ENCODE results near the gene MDC1. TPM values are rescaled to one million over a fixed set of nuclear protein-coding genes. Genes with fewer than 3 reads are reported as not detected.
A peak's percentile ranks its signal among the peaks of the same experiment; 100 is the strongest.

Gene MDC1
- total RNA-seq, 1 experiment from 2014 or later = 53.4 TPM

DNA sequence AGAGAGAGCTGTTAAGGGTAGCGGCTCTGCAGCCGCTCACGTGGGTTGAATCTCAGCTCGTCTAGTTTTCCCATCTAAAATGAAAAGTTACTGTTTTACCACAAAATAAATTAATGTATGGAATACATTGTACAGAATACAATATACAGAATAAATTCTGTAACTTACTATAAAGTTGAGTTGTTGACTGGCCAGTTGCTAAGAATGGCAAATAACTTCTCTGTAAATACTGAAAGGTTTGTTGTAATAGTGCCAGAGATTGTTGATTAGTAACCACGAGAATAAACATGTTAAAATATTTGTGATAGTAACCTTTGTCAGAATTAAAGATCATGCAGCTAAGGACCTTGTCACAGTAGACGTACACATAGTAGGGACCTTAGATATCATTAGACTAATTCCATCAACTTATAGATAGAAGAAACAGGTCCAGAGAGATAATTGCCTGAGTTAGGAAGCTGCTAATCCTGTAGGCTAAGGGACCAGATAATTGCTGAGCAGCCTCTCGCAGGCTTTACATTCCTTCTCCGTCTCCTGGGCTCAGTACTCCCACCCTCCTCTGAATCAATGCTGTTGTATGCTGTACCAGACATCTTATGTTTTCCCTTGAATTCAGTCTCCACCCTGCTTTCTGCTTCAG is 25.8 kb downstream of the MDC1 start:
- Histone ChIP-seq H3K27me3 (replicated peaks; ENCODE audit: insufficient read depth, low read depth, low read length, poor library complexity) (no peaks in the 10 kb centered on the region), H3K36me3 (ENCODE audit: insufficient read depth, low read length, poor library complexity, severe bottlenecking) (no peaks in the 10 kb centered on the region), H3K27ac (ENCODE audit: low read depth, low read length, poor library complexity, severe bottlenecking) (peak overlapping the region; percentile 70), H3K9me3 (ENCODE audit: low read depth, low read length, poor library complexity, severe bottlenecking) (no peaks in the 10 kb centered on the region), H3K4me3 (ENCODE audit: low read depth, low read length, poor library complexity, severe bottlenecking) (peak overlapping the region; percentile 75), H3K4me1 (ENCODE audit: insufficient read depth, low read length, poor library complexity, severe bottlenecking) (peaks cover 24% of the 10 kb centered on the region)
- DNase-seq (ENCODE audit: low spot score) = peak; percentile 54
- intact Hi-C loops (cut with micrococcal nuclease; ENCODE audit: unreplicated experiment) = loop anchor here (2.0 kb wide), 1 partner anchor 25 kb away; the partner anchor contains the start of gene MDC1
- ChIA-PET POLR2A (ENCODE audit: low non-redundant PET) (no interaction called here), CTCF (no interaction called here)
- no peak for TF ChIP-seq EZH2 (IDR thresholded peaks at IDR 0.05; ENCODE audit: borderline replicate concordance, low read depth, low read length, poor library complexity, severe bottlenecking)
- TF ChIP-seq, protein P1, sequence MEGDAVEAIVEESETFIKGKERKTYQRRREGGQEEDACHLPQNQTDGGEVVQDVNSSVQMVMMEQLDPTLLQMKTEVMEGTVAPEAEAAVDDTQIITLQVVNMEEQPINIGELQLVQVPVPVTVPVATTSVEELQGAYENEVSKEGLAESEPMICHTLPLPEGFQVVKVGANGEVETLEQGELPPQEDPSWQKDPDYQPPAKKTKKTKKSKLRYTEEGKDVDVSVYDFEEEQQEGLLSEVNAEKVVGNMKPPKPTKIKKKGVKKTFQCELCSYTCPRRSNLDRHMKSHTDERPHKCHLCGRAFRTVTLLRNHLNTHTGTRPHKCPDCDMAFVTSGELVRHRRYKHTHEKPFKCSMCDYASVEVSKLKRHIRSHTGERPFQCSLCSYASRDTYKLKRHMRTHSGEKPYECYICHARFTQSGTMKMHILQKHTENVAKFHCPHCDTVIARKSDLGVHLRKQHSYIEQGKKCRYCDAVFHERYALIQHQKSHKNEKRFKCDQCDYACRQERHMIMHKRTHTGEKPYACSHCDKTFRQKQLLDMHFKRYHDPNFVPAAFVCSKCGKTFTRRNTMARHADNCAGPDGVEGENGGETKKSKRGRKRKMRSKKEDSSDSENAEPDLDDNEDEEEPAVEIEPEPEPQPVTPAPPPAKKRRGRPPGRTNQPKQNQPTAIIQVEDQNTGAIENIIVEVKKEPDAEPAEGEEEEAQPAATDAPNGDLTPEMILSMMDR (conservative IDR thresholded peaks at IDR 0.05; ENCODE audit: low read depth, low read length) = no peak
- TSS peak; percentile 25 for BruUV-seq (replicated peaks)

DNA sequence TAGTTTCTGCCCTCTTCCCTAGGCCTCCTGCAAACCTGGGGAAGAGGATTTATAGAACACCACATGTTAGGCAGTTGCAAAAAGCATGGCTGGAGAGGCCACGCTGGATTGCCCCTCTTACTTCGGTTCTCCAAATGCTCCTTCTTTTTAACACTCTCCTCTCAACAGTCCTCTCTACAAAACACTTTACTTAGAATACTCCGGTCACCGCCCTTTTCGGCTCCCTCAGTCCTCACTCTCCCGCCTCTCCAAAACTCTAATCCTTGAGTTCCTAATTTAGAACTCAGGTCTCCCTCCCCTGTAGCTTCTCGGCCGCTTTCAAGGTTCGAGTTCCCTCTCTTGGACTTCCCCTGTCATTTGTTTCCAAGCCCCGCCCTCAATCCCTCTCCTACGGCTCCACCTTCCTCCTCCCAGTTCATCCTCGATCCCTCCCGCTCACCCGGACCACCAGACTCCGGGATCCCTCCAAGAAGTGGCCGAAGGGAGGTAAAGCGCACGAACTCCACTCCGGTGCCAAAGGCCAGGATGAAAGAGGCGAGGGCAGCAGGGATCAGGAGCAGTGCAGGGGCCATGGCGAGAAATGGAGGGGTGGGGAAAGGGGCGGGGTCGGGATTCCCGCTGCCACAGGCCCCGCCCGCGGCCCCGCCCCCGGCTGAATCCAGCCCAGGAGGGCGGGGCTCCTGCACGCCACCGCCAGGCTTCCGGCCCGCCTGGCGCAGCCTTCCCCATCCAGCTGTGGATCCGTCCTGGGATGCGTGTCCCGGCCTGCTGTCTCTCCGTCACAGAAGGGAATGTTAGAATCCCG is 26.5 kb downstream of the MDC1 start, which contains the start of gene NRM:
TSS of gene NRM (minus strand) at position 582 of the 805 bp plus-strand sequence. CDS start at position 572, 10 bp downstream.
- Histone ChIP-seq H3K4me3 (ENCODE audit: low read depth, low read length, poor library complexity, severe bottlenecking) (peak within 1 kb of the TSS; percentile 75), H3K36me3 (ENCODE audit: insufficient read depth, low read length, poor library complexity, severe bottlenecking) (no peaks in the 10 kb centered on the region), H3K27me3 (replicated peaks; ENCODE audit: insufficient read depth, low read depth, low read length, poor library complexity) (no peaks in the 10 kb centered on the region), H3K4me1 (ENCODE audit: insufficient read depth, low read length, poor library complexity, severe bottlenecking) (peaks cover 29% of the 10 kb centered on the region), H3K27ac (ENCODE audit: low read depth, low read length, poor library complexity, severe bottlenecking) (peak within 1 kb of the TSS; percentile 70), H3K9me3 (ENCODE audit: low read depth, low read length, poor library complexity, severe bottlenecking) (no peaks in the 10 kb centered on the region)
- peak; percentile 92 for DNase-seq (ENCODE audit: low spot score)
- CTCF ChIA-PET = no interaction called here
- intact Hi-C loops (cut with micrococcal nuclease; ENCODE audit: unreplicated experiment) = loop anchor here (2.0 kb wide), 1 partner anchor 26 kb away; the partner anchor contains the start of gene MDC1
- BruUV-seq (replicated peaks) = TSS peak; percentile 66
- POLR2A ChIA-PET (ENCODE audit: low non-redundant PET) = interaction anchor here (0.5 kb wide), 1 partner anchor 23 kb away, joined by 3 read pairs; no protein-coding TSS in a partner anchor
- TF ChIP-seq EZH2 (IDR thresholded peaks at IDR 0.05; ENCODE audit: borderline replicate concordance, low read depth, low read length, poor library complexity, severe bottlenecking) = no peak
- TF ChIP-seq, protein P1 (conservative IDR thresholded peaks at IDR 0.05; ENCODE audit: low read depth, low read length) = no peak

DNA sequence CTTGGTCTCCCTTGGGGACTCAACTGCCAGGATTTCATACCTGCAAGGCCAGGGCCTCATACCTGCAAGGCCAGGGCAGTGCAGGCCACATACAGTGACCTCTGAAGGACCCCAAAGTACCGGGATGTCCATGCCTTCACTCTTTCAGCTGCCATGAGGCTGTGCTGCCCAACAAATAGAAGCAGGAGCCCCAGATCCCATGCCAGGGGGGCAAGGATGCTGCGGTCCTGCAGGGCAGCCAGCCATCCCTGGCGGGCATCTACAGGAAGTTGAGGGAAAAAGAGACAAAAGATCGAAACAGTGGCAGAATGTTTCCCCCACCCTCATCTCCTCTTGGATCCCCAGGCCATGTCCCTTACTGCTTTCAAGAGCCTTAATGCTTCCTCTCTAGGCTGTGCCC is 27.1 kb downstream of the MDC1 start:
- Histone ChIP-seq H3K27me3 (replicated peaks; ENCODE audit: insufficient read depth, low read depth, low read length, poor library complexity) (no peaks in the 10 kb centered on the region), H3K27ac (ENCODE audit: low read depth, low read length, poor library complexity, severe bottlenecking) (peak overlapping the region; percentile 70), H3K36me3 (ENCODE audit: insufficient read depth, low read length, poor library complexity, severe bottlenecking) (no peaks in the 10 kb centered on the region), H3K4me3 (ENCODE audit: low read depth, low read length, poor library complexity, severe bottlenecking) (peak overlapping the region; percentile 75), H3K9me3 (ENCODE audit: low read depth, low read length, poor library complexity, severe bottlenecking) (no peaks in the 10 kb centered on the region), H3K4me1 (ENCODE audit: insufficient read depth, low read length, poor library complexity, severe bottlenecking) (peaks cover 35% of the 10 kb centered on the region)
- no peak for DNase-seq (ENCODE audit: low spot score)
- ChIA-PET CTCF (no interaction called here), POLR2A (ENCODE audit: low non-redundant PET) (interaction anchor here (0.5 to 1.1 kb wide), 2 partner anchors 23 to 27 kb away, joined by 3 read pairs; partner anchors contain the start of gene MDC1)
- TF ChIP-seq EZH2 (IDR thresholded peaks at IDR 0.05; ENCODE audit: borderline replicate concordance, low read depth, low read length, poor library complexity, severe bottlenecking) = no peak
- TF ChIP-seq, protein P1 (conservative IDR thresholded peaks at IDR 0.05; ENCODE audit: low read depth, low read length) = no peak
- BruUV-seq (replicated peaks) = no TSS peak
- intact Hi-C loops (cut with micrococcal nuclease; ENCODE audit: unreplicated experiment) = loop anchor here (2.0 kb wide), 1 partner anchor 27 kb away; the partner anchor contains the start of gene MDC1

All from A673 (cell line).